T-helper 17 cell (primary cell): ENCODE results near the gene FAM13C. TPM values are rescaled to one million over a fixed set of nuclear protein-coding genes. Genes with fewer than 3 reads are reported as not detected.

Source experiments
- ATAC-seq: fragments of 150-1000 bp; cut with Tn5 transposase; 2 replicates; pipeline ENCODE4 v1.10.0; 2021; ENCODE audit warnings: mild to moderate bottlenecking, moderate library complexity
- DNase-seq, 3 donors: peaks; one replicate each; pipeline versions ENCODE4 v3.0.0 to v3.0.0-alpha.2; 2020 to 2021
- H3K9me3 ChIP-seq: one replicate; pipeline ENCODE4 v1.7.0; 2013; ENCODE audit warnings: low read length, mild to moderate bottlenecking; ENCODE audit not compliant: control insufficient read depth, poor library complexity, severe bottlenecking
- H3K27ac Mint-ChIP-seq: one replicate; pipeline ENCODE4 v1.8.0; 2022; ENCODE audit warnings: mild to moderate bottlenecking, moderate library complexity, mixed read lengths
- H3K27me3 Mint-ChIP-seq: one replicate; pipeline ENCODE4 v1.8.0; 2022; ENCODE audit warnings: mixed read lengths
- H3K36me3 Mint-ChIP-seq: one replicate; pipeline ENCODE4 v1.8.0; 2022; ENCODE audit warnings: low read depth, mixed read lengths
- H3K4me1 Mint-ChIP-seq: one replicate; pipeline ENCODE4 v1.8.0; 2022; ENCODE audit warnings: mild to moderate bottlenecking, mixed read lengths
- H3K4me3 Mint-ChIP-seq: one replicate; pipeline ENCODE4 v1.8.0; 2022; ENCODE audit warnings: mild to moderate bottlenecking, moderate library complexity, mixed read lengths
- total RNA-seq, 4 donors: library from RNA in 2 of 4; stranded (reverse) in 2 of 4; gene quantifications; one replicate each; pipeline ENCODE4 v1.2.3 and lab custom pipeline; 2022 to 2026

The FAM13C gene
- total RNA-seq, 2 donors from 2014 or later, result not detected

GRCh38 chr10:59276133-59276532 is 86.2 kb downstream of the FAM13C start:
- Mint-ChIP-seq H3K4me3 (no peak overlapping the region), H3K27me3 (no peaks in the 10 kb centered on the region), H3K36me3 (no peaks in the 10 kb centered on the region), H3K27ac (no peak overlapping the region), H3K4me1 (no peaks in the 10 kb centered on the region)
- no peaks in the 10 kb centered on the region for H3K9me3 ChIP-seq
- ATAC-seq (no peak), DNase-seq (no peak)

- H3K9me3 ChIP-seq, result no peaks in the 10 kb centered on the region
- Mint-ChIP-seq H3K27ac (no peak overlapping the region), H3K27me3 (peaks cover 5% of the 10 kb centered on the region), H3K4me1 (no peaks in the 10 kb centered on the region), H3K36me3 (no peaks in the 10 kb centered on the region), H3K4me3 (no peak overlapping the region)
- DNase-seq, result no peak
- no peak for ATAC-seq
These were observed 88.9 kb downstream of the FAM13C start for GRCh38 chr10:59273445-59273844.

GRCh38 chr10:59272061-59272460 is 90.3 kb downstream of the FAM13C start:
- Mint-ChIP-seq H3K27ac (no peak overlapping the region), H3K4me1 (no peaks in the 10 kb centered on the region), H3K36me3 (no peaks in the 10 kb centered on the region), H3K27me3 (peaks cover 5% of the 10 kb centered on the region), H3K4me3 (no peak overlapping the region)
- DNase-seq (no peak), ATAC-seq (no peak)
- no peaks in the 10 kb centered on the region for H3K9me3 ChIP-seq

- no peak overlapping the region for H3K27ac Mint-ChIP-seq
- DNase-seq (no peak), ATAC-seq (no peak)
- no peak overlapping the region for H3K4me3 Mint-ChIP-seq
- peaks cover 5% of the 10 kb centered on the region for H3K27me3 Mint-ChIP-seq
- no peaks in the 10 kb centered on the region for H3K9me3 ChIP-seq
- no peaks in the 10 kb centered on the region for H3K4me1 Mint-ChIP-seq
- no peaks in the 10 kb centered on the region for H3K36me3 Mint-ChIP-seq
These were observed 91.2 kb downstream of the FAM13C start for GRCh38 chr10:59271160-59271559.

- ATAC-seq (no peak), DNase-seq (no peak)
- H3K9me3 ChIP-seq, result no peaks in the 10 kb centered on the region
- H3K4me3 Mint-ChIP-seq, result no peak overlapping the region
- no peaks in the 10 kb centered on the region for H3K4me1 Mint-ChIP-seq
- no peaks in the 10 kb centered on the region for H3K36me3 Mint-ChIP-seq
- peaks cover 5% of the 10 kb centered on the region for H3K27me3 Mint-ChIP-seq
- H3K27ac Mint-ChIP-seq, result no peak overlapping the region
These were observed 91.9 kb downstream of the FAM13C start for GRCh38 chr10:59270492-59270891.

GRCh38 chr10:59269651-59270050 is 92.7 kb downstream of the FAM13C start:
- no peaks in the 10 kb centered on the region for H3K4me1 Mint-ChIP-seq
- H3K4me3 Mint-ChIP-seq, result no peak overlapping the region
- H3K27ac Mint-ChIP-seq, result no peak overlapping the region
- H3K9me3 ChIP-seq, result no peaks in the 10 kb centered on the region
- H3K36me3 Mint-ChIP-seq, result no peaks in the 10 kb centered on the region
- ATAC-seq (no peak), DNase-seq (no peak)
- peaks cover 5% of the 10 kb centered on the region for H3K27me3 Mint-ChIP-seq

GRCh38 chr10:59268460-59268859 is 93.9 kb downstream of the FAM13C start:
- Mint-ChIP-seq H3K4me1 (no peaks in the 10 kb centered on the region), H3K27ac (no peak overlapping the region), H3K36me3 (no peaks in the 10 kb centered on the region), H3K27me3 (peaks cover 5% of the 10 kb centered on the region), H3K4me3 (no peak overlapping the region)
- ATAC-seq (no peak), DNase-seq (no peak)
- no peaks in the 10 kb centered on the region for H3K9me3 ChIP-seq

- no peak for ATAC-seq
- Mint-ChIP-seq H3K4me3 (no peak overlapping the region), H3K4me1 (no peaks in the 10 kb centered on the region), H3K36me3 (no peaks in the 10 kb centered on the region), H3K27ac (no peak overlapping the region), H3K27me3 (peaks cover 5% of the 10 kb centered on the region)
- H3K9me3 ChIP-seq, result no peaks in the 10 kb centered on the region
- DNase-seq, result no peak
These were observed 96.0 kb downstream of the FAM13C start for GRCh38 chr10:59266321-59266720.

- H3K4me1 Mint-ChIP-seq, result no peaks in the 10 kb centered on the region
- no peak overlapping the region for H3K27ac Mint-ChIP-seq
- H3K27me3 Mint-ChIP-seq, result peaks cover 5% of the 10 kb centered on the region
- no peaks in the 10 kb centered on the region for H3K36me3 Mint-ChIP-seq
- H3K4me3 Mint-ChIP-seq, result no peak overlapping the region
- DNase-seq (no peak), ATAC-seq (no peak)
- no peaks in the 10 kb centered on the region for H3K9me3 ChIP-seq
These were observed 97.2 kb downstream of the FAM13C start for GRCh38 chr10:59265141-59265540.

GRCh38 chr10:59258890-59259289 is 103.5 kb downstream of the FAM13C start:
- H3K4me1 Mint-ChIP-seq, result no peaks in the 10 kb centered on the region
- H3K4me3 Mint-ChIP-seq, result no peak overlapping the region
- DNase-seq (no peak), ATAC-seq (no peak)
- no peaks in the 10 kb centered on the region for H3K36me3 Mint-ChIP-seq
- H3K27ac Mint-ChIP-seq, result no peak overlapping the region
- no peaks in the 10 kb centered on the region for H3K9me3 ChIP-seq
- H3K27me3 Mint-ChIP-seq, result no peaks in the 10 kb centered on the region

GRCh38 chr10:59257224-59257623 is 105.1 kb downstream of the FAM13C start:
- H3K36me3 Mint-ChIP-seq, result no peaks in the 10 kb centered on the region
- no peaks in the 10 kb centered on the region for H3K4me1 Mint-ChIP-seq
- H3K27ac Mint-ChIP-seq, result no peak overlapping the region
- no peak for DNase-seq
- no peak overlapping the region for H3K4me3 Mint-ChIP-seq
- H3K27me3 Mint-ChIP-seq, result no peaks in the 10 kb centered on the region
- no peak for ATAC-seq
- H3K9me3 ChIP-seq, result no peaks in the 10 kb centered on the region

- no peak overlapping the region for H3K4me3 Mint-ChIP-seq
- no peaks in the 10 kb centered on the region for H3K4me1 Mint-ChIP-seq
- no peaks in the 10 kb centered on the region for H3K9me3 ChIP-seq
- no peaks in the 10 kb centered on the region for H3K36me3 Mint-ChIP-seq
- H3K27me3 Mint-ChIP-seq, result no peaks in the 10 kb centered on the region
- ATAC-seq (no peak), DNase-seq (no peak)
- H3K27ac Mint-ChIP-seq, result no peak overlapping the region
These were observed 106.9 kb downstream of the FAM13C start for GRCh38 chr10:59255463-59255862.

- H3K36me3 Mint-ChIP-seq, result no peaks in the 10 kb centered on the region
- H3K27ac Mint-ChIP-seq, result no peak overlapping the region
- H3K4me1 Mint-ChIP-seq, result no peaks in the 10 kb centered on the region
- no peaks in the 10 kb centered on the region for H3K9me3 ChIP-seq
- DNase-seq (no peak), ATAC-seq (no peak)
- no peak overlapping the region for H3K4me3 Mint-ChIP-seq
- no peaks in the 10 kb centered on the region for H3K27me3 Mint-ChIP-seq
These were observed 109.9 kb downstream of the FAM13C start for GRCh38 chr10:59252491-59252890.

- DNase-seq (no peak), ATAC-seq (no peak)
- Mint-ChIP-seq H3K27me3 (peaks cover 5% of the 10 kb centered on the region), H3K36me3 (no peaks in the 10 kb centered on the region), H3K4me1 (no peaks in the 10 kb centered on the region), H3K27ac (no peak overlapping the region), H3K4me3 (no peak overlapping the region)
- H3K9me3 ChIP-seq, result no peaks in the 10 kb centered on the region
These were observed 116.7 kb downstream of the FAM13C start for GRCh38 chr10:59245686-59246085.

GRCh38 chr10:59244871-59245270 is 117.5 kb downstream of the FAM13C start:
- H3K27me3 Mint-ChIP-seq, result peaks cover 5% of the 10 kb centered on the region
- H3K9me3 ChIP-seq, result no peaks in the 10 kb centered on the region
- no peak overlapping the region for H3K4me3 Mint-ChIP-seq
- ATAC-seq (no peak), DNase-seq (no peak)
- no peaks in the 10 kb centered on the region for H3K4me1 Mint-ChIP-seq
- no peaks in the 10 kb centered on the region for H3K36me3 Mint-ChIP-seq
- H3K27ac Mint-ChIP-seq, result no peak overlapping the region
